ENCODE data around the gene RETSAT.
A peak's percentile ranks its signal among the peaks of the same experiment; 100 is the strongest.
"Not testable (repeated sequence)": the region's sequence is repeated elsewhere in the genome, so short reads cannot be mapped to it uniquely, and the experiment has no call there.

Gene RETSAT

DNA sequence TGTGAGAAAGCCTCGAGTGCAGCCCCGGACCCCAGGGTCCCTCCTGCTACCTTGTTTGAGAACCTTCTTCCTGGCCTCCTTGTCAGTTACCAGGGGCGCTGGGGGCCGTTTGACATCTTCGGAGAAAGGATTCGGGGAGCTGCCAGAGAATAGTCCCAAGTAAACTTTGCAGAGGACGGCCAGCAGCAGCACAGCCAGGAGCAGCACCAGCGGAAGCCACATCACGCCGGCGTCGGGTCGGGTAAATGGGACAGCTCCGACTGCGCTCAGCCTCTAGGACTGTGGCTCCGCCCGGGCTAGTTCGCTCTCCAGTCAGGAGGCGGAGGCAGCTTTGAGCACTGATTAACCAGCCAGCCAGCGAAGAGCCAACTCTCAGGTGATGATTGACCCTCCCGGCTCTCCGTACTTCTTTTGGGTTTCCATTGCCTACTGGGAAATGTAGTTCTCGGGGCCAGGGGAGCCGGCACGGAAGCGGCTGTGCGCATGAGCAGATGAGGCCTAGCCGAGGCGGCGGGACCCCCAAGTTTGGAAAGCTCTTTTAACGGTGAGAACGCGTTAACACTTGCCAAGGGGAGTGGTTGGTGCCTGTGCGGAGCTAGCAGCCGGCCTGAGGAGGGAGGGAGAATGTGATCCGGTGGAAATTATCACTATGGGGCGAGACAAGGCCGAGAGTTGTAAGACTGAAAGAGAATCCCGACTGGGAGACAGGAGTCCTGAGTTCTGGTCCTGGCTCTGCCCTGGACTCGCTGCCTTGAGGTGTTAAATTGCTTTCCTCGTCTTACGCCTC is at the start of gene RETSAT, which contains the start of gene ELMOD3:
RETSAT (minus strand) TSS at position 243 of the 787 bp plus-strand sequence; CDS start at position 222, 21 bp downstream.
ELMOD3 (plus strand) TSS at position 484 of the 787 bp plus-strand sequence. CDS start 2,430 bp downstream, outside the sequence.
- DNase-seq (ENCODE audit: low read depth) = peak; percentile 98

GRCh38 chr2:85401844-85402243 is 47.5 kb upstream of the RETSAT start:
- DNase-seq (ENCODE audit: low read depth) = no peak

- no peak for DNase-seq (ENCODE audit: low read depth)
Measured at GRCh38 chr2:85401464-85401805, 47.1 kb upstream of the RETSAT start.

- DNase-seq (ENCODE audit: low read depth) = no peak
Measured at GRCh38 chr2:85400541-85401463, 46.5 kb upstream of the RETSAT start.

DNA sequence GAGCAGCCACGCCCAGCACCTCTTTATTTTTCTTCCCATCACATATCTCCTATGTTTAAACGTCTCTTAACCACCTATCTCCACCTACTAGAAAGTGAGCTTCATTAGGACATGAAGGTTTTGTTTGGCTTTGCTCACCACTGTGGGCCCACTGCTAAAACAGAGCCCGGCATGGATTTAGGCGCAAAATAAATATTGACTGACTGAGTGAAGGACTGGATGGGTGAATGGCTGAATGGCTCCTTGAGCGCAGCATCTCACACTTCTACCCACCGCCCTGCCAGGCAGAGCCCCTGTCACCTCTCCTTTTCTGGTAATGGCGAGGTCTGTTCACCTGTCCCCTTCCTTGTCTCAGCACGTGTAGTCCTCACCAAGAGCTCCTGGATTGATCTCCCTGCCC is 45.7 kb upstream of the RETSAT start:
- no peak for DNase-seq (ENCODE audit: low read depth)

- DNase-seq (ENCODE audit: low read depth) = no peak
Measured at GRCh38 chr2:85399183-85399455, 44.8 kb upstream of the RETSAT start.

GRCh38 chr2:85398426-85399182 is 44.3 kb upstream of the RETSAT start:
- DNase-seq (ENCODE audit: low read depth) = no peak

- no peak for DNase-seq (ENCODE audit: low read depth)
Measured at GRCh38 chr2:85397925-85398331, 43.6 kb upstream of the RETSAT start.

GRCh38 chr2:85396531-85397470 is 42.5 kb upstream of the RETSAT start:
- no peak for DNase-seq (ENCODE audit: low read depth)

DNA sequence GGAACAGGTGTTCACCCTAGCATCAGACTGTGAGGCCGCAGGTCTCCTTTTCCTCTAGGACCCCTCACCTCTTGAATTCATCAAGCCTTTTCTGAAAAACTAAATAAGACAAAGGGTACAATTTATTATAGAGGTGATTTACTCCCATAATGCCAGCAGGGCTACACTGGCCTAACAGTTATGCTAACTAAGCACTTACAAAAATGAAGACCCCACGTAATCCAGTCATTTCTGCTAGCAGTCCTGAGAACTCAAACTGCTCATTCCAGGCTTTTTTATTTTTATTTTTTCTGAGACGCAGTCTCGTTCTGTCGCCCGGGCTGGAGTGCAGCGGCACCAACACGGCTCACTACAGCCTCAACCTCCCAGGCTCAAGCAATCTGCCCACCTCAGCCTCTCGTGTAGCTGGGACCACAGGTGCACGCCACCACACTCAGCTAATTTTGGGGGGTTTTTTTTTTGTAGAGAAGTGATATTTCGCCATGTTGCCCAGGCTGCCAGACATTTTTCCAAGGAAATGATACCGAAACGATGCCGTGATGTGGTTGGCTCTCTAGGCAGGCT is 41.7 kb upstream of the RETSAT start:
- no peak for DNase-seq (ENCODE audit: low read depth)

GRCh38 chr2:85394976-85395375 is 40.6 kb upstream of the RETSAT start:
- DNase-seq (ENCODE audit: low read depth) = no peak

DNA sequence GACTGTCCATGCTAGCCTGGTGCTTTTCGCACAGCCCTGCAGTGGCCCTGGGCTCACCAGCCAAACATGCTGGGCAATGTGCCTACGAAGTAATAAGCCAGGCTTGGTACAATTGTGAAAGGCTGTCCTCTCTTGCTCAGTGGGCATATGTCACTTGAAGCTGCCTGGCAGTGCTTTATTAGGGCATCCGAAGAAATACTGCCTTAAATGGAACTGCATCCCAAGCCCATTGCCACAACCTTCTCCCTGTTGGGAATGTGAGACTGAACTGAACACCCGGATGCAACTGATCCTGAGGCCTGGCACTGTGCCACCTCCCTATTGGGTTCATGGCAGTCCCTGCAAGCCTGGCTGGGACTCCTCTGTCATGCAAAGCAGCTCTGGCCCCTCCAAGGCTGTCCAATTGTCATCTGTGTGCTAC is 39.9 kb upstream of the RETSAT start:
- no peak for DNase-seq (ENCODE audit: low read depth)

DNA sequence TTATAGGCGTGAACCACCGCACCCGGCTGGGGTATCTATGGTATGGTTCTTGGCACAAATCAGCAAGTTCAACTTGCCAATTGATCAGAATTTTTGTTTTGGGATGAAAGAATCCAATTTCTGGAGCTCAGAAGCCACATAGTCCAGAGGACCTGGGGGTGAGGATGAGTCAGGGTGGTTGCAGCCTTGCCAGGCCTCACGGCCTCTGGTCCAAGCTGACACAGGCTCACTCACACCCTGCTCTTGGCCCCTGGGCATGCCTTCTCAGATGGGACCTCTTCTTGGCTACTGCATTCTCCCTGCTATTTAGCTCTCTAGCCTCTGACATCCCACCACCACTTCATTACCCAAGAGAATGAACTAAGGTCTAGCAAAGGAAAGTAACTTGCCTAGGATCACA is 39.5 kb upstream of the RETSAT start:
- no peak for DNase-seq (ENCODE audit: low read depth)

DNA sequence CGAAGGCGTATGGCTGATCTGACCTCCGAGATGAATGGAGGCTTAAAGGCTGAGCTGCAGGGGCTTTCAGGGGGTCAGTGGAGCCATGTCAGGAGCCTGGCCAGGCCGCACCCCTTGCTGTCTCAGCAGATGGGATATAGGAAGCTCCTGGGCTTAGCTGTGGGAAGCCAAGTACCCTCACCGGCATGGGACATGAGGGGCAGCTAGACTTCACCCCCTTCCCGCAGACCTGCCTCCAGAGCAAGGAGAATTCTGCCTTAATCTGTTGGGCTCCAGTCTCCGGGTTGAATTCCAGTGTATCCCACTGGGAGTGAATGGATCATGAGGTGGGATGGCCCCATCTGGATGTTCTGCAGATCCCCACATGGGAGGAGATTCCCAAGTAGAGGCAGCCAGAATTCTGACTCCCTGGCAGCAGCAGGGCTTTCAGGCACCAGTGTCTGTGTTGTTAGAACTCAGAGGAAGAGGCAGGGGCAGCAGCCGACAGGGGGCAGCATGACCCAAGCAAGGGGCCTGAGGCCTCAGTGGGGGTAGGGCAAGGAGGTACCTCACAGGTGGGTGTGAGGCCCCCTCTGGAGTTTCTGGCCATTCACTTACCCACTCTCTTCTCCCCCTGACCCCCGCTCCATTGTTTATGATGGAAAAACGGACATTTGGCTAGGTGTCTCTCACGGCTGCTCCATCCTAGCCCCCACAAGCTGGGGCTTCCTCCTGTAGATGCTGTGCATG is 36.8 kb upstream of the RETSAT start:
- DNase-seq (ENCODE audit: low read depth) = no peak

GRCh38 chr2:85388878-85389538 is 34.7 kb upstream of the RETSAT start:
- DNase-seq (ENCODE audit: low read depth) = no peak

DNA sequence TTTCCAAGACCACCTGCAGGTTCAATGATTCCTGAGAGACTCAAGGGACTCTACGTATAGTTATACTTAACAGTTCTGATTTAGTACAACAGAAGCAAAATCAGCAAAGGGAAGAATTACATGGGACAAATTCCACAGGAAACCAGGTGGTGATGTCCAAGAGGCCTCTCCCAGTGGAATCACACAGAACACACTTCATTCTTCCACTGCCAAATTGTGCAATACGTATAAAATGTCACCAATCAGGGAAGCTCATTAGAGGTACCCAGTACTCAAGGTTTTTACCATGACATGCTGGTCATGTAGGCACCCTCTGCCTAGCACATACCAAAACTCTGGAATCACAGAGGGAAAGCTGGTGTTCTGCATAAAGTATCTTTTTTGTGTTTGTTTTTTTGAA is 33.4 kb upstream of the RETSAT start:
- DNase-seq (ENCODE audit: low read depth) = no peak

GRCh38 chr2:85385746-85386145 is 31.4 kb upstream of the RETSAT start:
- no peak for DNase-seq (ENCODE audit: low read depth)

DNA sequence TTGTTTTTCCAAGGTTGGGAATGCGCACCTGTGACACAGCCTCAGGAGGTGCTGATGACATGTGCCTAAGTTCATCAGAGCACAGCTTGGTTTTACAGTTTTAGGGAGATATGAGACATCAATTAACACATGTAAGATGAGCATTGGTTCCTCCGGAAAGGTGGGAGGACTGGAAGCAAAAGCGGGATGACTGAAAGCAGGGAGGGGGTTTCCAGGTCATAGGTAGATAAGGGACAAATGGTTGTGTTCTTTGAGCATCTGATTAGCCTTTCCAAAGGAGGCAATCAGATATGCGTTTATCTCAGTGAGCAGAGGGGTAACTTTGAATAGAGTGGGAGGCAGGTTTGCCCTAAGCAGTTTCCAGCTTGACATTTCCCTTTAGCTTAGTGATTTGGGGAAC is 29.5 kb upstream of the RETSAT start:
- no peak for DNase-seq (ENCODE audit: low read depth)

GRCh38 chr2:85383151-85383550 is 28.8 kb upstream of the RETSAT start:
- not testable (repeated sequence) for DNase-seq (ENCODE audit: low read depth)

DNA sequence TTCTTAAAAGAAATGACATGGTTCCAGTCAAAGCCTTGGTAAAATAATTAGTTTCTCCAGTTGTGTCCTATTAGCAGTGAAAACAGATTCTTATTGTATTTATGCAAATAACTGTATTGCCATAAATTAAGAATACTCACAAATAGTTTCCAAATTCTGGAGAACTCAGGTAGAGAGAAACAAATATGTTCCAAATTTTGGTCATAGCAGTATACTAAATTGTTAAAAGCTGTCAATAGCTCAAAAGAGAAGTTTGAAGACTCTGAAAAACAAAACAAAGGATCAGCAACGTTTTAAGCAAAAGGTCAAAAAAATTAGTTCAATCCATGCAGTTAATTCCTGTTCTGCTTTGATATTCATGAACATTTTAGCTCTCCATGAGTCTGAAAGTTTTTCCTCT is 25.7 kb upstream of the RETSAT start:
- DNase-seq (ENCODE audit: low read depth) = no peak
